WTC11 (cell line): ENCODE data around the gene VGLL3.

ENCODE experiments used
- FOXJ3 ChIP-seq: sonication (generic); formaldehyde crosslinking; IDR thresholded peaks from 2 replicates; pipeline ENCODE4 v1.9.0; 2021; ENCODE audit warnings: missing genetic modification reagents, mild to moderate bottlenecking, borderline replicate concordance
- JUN ChIP-seq: sonication (generic); formaldehyde crosslinking; IDR thresholded peaks from 2 replicates; pipeline ENCODE4 v1.8.0; 2023; ENCODE audit warnings: mild to moderate bottlenecking, missing genetic modification reagents
- RELA ChIP-seq: sonication (generic); formaldehyde crosslinking; IDR thresholded peaks from 2 replicates; pipeline ENCODE4 v1.8.1; 2022; ENCODE audit warnings: missing genetic modification reagents, mild to moderate bottlenecking, borderline replicate concordance
- SOX15 ChIP-seq: fragments of 250-450 bp; sonication (Bioruptor Pico); IDR thresholded peaks from 2 replicates; pipeline ENCODE4 v1.9.0; 2021; ENCODE audit warnings: mild to moderate bottlenecking
- ZNF138 ChIP-seq: sonication (generic); formaldehyde crosslinking; conservative IDR thresholded peaks from 2 replicates; pipeline ENCODE4 v1.8.1; 2022; ENCODE audit warnings: mild to moderate bottlenecking, moderate library complexity, missing genetic modification reagents
- ZNF232 ChIP-seq: sonication (generic); formaldehyde crosslinking; IDR thresholded peaks from 2 replicates; pipeline ENCODE4 v1.8.0; 2022; ENCODE audit warnings: mild to moderate bottlenecking, missing genetic modification reagents
- TF ChIP-seq, protein P1 (sequence below): sonication (generic); formaldehyde crosslinking; IDR thresholded peaks from 2 replicates; pipeline ENCODE4 v1.8.1; 2023; ENCODE audit warnings: mild to moderate bottlenecking, missing genetic modification reagents, moderate library complexity
- TF ChIP-seq, protein P2 (sequence below): fragments of 250-450 bp; sonication (Bioruptor Pico); IDR thresholded peaks from 2 replicates; pipeline ENCODE4 v1.9.0; 2021; ENCODE audit warnings: mild to moderate bottlenecking
- TF ChIP-seq, protein P3 (sequence below): fragments of 200-600 bp; IDR thresholded peaks from 2 replicates; pipeline ENCODE4 v1.8.0; 2022; ENCODE audit warnings: antibody characterized with exemption
- TF ChIP-seq, protein P4 (sequence below): sonication (generic); formaldehyde crosslinking; IDR thresholded peaks from 2 replicates; pipeline ENCODE4 v1.8.0; 2022; ENCODE audit warnings: mild to moderate bottlenecking, missing genetic modification reagents
- TF ChIP-seq, protein P5 (sequence below): fragments of 250-450 bp; sonication (Bioruptor Pico); IDR thresholded peaks from 2 replicates; pipeline ENCODE4 v1.8.0; 2021; ENCODE audit warnings: mild to moderate bottlenecking

DNA sequence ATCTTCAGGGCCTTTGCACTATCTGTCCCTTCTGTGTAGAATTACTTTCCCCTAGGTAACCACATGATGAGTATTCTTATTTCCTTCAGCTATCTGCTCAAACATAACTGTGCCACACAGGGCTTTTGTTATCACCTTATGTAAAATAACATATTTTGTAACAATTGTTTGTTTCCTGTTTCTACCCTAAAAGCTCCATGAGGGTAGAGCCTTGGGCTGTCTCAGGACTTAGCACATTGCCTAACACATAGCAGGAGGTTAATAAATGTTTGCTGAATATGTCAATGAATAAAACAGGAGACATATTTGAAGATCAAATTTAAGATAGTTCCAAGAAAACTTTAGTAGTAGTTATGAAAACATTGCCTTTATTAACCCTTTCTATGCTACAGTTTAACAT, 14.7 kb downstream of the VGLL3 start:
- TF ChIP-seq, protein P1, sequence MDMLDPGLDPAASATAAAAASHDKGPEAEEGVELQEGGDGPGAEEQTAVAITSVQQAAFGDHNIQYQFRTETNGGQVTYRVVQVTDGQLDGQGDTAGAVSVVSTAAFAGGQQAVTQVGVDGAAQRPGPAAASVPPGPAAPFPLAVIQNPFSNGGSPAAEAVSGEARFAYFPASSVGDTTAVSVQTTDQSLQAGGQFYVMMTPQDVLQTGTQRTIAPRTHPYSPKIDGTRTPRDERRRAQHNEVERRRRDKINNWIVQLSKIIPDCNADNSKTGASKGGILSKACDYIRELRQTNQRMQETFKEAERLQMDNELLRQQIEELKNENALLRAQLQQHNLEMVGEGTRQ (CRISPR knock-in tag): no peak
- TF ChIP-seq, protein P2, sequence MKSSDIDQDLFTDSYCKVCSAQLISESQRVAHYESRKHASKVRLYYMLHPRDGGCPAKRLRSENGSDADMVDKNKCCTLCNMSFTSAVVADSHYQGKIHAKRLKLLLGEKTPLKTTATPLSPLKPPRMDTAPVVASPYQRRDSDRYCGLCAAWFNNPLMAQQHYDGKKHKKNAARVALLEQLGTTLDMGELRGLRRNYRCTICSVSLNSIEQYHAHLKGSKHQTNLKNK (CRISPR knock-in tag): no peak
- TF ChIP-seq ZNF138 (CRISPR knock-in tag) (no peak), RELA (CRISPR knock-in tag) (no peak), JUN (CRISPR knock-in tag) (no peak), FOXJ3 (CRISPR knock-in tag) (no peak), SOX15 (CRISPR knock-in tag) (no peak), ZNF232 (no peak)
- TF ChIP-seq, protein P3, sequence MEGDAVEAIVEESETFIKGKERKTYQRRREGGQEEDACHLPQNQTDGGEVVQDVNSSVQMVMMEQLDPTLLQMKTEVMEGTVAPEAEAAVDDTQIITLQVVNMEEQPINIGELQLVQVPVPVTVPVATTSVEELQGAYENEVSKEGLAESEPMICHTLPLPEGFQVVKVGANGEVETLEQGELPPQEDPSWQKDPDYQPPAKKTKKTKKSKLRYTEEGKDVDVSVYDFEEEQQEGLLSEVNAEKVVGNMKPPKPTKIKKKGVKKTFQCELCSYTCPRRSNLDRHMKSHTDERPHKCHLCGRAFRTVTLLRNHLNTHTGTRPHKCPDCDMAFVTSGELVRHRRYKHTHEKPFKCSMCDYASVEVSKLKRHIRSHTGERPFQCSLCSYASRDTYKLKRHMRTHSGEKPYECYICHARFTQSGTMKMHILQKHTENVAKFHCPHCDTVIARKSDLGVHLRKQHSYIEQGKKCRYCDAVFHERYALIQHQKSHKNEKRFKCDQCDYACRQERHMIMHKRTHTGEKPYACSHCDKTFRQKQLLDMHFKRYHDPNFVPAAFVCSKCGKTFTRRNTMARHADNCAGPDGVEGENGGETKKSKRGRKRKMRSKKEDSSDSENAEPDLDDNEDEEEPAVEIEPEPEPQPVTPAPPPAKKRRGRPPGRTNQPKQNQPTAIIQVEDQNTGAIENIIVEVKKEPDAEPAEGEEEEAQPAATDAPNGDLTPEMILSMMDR: no peak
- TF ChIP-seq, protein P4, sequence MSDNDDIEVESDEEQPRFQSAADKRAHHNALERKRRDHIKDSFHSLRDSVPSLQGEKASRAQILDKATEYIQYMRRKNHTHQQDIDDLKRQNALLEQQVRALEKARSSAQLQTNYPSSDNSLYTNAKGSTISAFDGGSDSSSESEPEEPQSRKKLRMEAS (CRISPR knock-in tag): no peak
- TF ChIP-seq, protein P5, sequence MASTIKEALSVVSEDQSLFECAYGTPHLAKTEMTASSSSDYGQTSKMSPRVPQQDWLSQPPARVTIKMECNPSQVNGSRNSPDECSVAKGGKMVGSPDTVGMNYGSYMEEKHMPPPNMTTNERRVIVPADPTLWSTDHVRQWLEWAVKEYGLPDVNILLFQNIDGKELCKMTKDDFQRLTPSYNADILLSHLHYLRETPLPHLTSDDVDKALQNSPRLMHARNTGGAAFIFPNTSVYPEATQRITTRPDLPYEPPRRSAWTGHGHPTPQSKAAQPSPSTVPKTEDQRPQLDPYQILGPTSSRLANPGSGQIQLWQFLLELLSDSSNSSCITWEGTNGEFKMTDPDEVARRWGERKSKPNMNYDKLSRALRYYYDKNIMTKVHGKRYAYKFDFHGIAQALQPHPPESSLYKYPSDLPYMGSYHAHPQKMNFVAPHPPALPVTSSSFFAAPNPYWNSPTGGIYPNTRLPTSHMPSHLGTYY: no peak
